Caco-2 (cell line): ENCODE data around the gene THNSL1. TPM values are rescaled to one million over a fixed set of nuclear protein-coding genes. Genes with fewer than 3 reads are reported as not detected.

Experiments
- BruUV-seq: library from RNA; stranded (reverse); fragments of 400-500 nt; replicated peaks from 2 replicates; lab custom pipeline; 2021; lab: Mats Ljungman, UMichigan
- CTCF ChIA-PET: fragments of 300-600 bp; sonication (Branson Sonifier 250); formaldehyde crosslinking; loops from one replicate; lab custom pipeline; 2022; ENCODE audit warnings: antibody characterized with exemption; lab: Charles Lee
- POLR2A ChIA-PET: fragments of 300-600 bp; sonication (Branson Sonifier 250); formaldehyde crosslinking; loops from one replicate; lab custom pipeline; 2022; ENCODE audit warnings: antibody characterized with exemption; lab: Charles Lee
- DNase-seq, 2 experiments: peaks; one replicate each; pipeline versions ENCODE4 v3.0.0 to v3.0.0-alpha.2; 2020 to 2022
- H3K27me3 ChIP-seq: replicated peaks from 2 replicates; pipeline ENCODE4 v1.6.0; 2011; ENCODE audit warnings: low read length; ENCODE audit not compliant: control insufficient read depth, insufficient read depth
- H3K36me3 ChIP-seq: 2 replicates; pipeline ENCODE4 v1.5.1; 2011; ENCODE audit warnings: low read length; ENCODE audit not compliant: control insufficient read depth, insufficient read depth
- H3K4me1 ChIP-seq: fragments of 250-450 bp; sonication (Bioruptor Pico); 2 replicates; pipeline ENCODE4 v1.5.1; 2020; ENCODE audit warnings: mild to moderate bottlenecking
- H3K4me3 ChIP-seq: 2 replicates; pipeline ENCODE4 v1.5.1; 2011; ENCODE audit warnings: low read depth, mild to moderate bottlenecking, control low read depth, low read length
- H3K9me3 ChIP-seq: fragments of 250-450 bp; sonication (Bioruptor Pico); 2 replicates; pipeline ENCODE4 v1.5.1; 2020; ENCODE audit warnings: mild to moderate bottlenecking, moderate library complexity
- H3K27ac Mint-ChIP-seq: one replicate; pipeline ENCODE4 v1.8.0; 2022; ENCODE audit warnings: mixed read lengths; ENCODE audit not compliant: unreplicated experiment
- H3K27me3 Mint-ChIP-seq: one replicate; pipeline ENCODE4 v1.8.0; 2022; ENCODE audit warnings: mixed read lengths; ENCODE audit not compliant: insufficient read depth, unreplicated experiment
- H3K36me3 Mint-ChIP-seq: one replicate; pipeline ENCODE4 v1.8.0; 2022; ENCODE audit warnings: mild to moderate bottlenecking, mixed read lengths; ENCODE audit not compliant: insufficient read depth, unreplicated experiment
- H3K4me1 Mint-ChIP-seq: one replicate; pipeline ENCODE4 v1.8.0; 2022; ENCODE audit warnings: low read depth, mixed read lengths; ENCODE audit not compliant: unreplicated experiment
- H3K4me3 Mint-ChIP-seq: one replicate; pipeline ENCODE4 v1.8.0; 2022; ENCODE audit warnings: mild to moderate bottlenecking, moderate library complexity, mixed read lengths; ENCODE audit not compliant: unreplicated experiment
- H3K9me3 Mint-ChIP-seq: one replicate; pipeline ENCODE4 v1.8.0; 2022; ENCODE audit warnings: mixed read lengths; ENCODE audit not compliant: unreplicated experiment
- intact Hi-C: fragments of 100-400 bp; cut with micrococcal nuclease; formaldehyde crosslinking; loops from one replicate; pipeline ENCODE4 v1.10.0; 2022; ENCODE audit not compliant: unreplicated experiment
- total RNA-seq: library from RNA; stranded (reverse); gene quantifications from 2 replicates; pipeline ENCODE4 v1.2.3, GENCODE V29; 2022
- TF ChIP-seq, protein P1 (sequence below), 2 experiments: fragments of 200-600 bp in 1 of 2; IDR thresholded peaks; 1 replicate in 1 of 2; 2 replicates in 1 of 2; pipeline versions ENCODE4 v1.5.1 to v1.8.0; 2011 to 2022; ENCODE audit warnings: antibody characterized with exemption in 1 of 2, control low read depth in 1 of 2, inconsistent platforms in 1 of 2, low read depth in 1 of 2, low read length in 1 of 2, mild to moderate bottlenecking in 1 of 2, moderate library complexity in 1 of 2; ENCODE audit not compliant: insufficient read depth in 1 of 2, severe bottlenecking in 1 of 2, unreplicated experiment in 1 of 2

The THNSL1 gene
- total RNA-seq, 1 experiment from 2014 or later = 6.3 TPM

DNA sequence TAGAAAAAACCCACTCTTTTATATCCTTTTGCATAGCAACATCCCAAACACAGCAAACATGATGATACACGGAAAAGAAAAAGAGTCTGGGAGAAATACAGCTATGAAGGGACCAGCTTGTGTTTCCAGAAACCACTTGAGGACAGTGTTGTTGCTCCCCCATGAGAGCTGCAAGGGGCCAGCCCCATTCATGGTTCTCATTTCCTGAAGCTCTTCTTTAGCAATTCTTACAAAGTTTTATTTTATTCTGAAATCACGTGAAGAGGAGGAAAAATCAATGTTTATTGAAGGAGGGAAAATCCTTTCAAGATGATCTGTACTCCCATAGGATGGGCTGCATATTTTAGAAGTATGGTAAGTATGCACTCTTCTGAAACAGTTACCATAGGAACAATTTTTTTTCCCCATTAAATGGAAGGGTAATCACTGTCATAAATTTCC is 46.6 kb upstream of the THNSL1 start:
- intact Hi-C loops = no loop called here
- CTCF ChIA-PET = interaction anchor here (0.6 kb wide), 1 partner anchor 249 kb away, joined by 3 read pairs; no protein-coding TSS in a partner anchor
- DNase-seq = no peak
- Mint-ChIP-seq H3K4me3 (no peak overlapping the region), H3K27ac (no peak overlapping the region), H3K27me3 (no peaks in the 10 kb centered on the region), H3K36me3 (no peaks in the 10 kb centered on the region), H3K4me1 (no peaks in the 10 kb centered on the region), H3K9me3 (no peaks in the 10 kb centered on the region)
- Histone ChIP-seq H3K4me3 (no peak overlapping the region), H3K4me1 (peaks cover 6% of the 10 kb centered on the region; the same call in 1 of the 2 replicates), H3K36me3 (no peaks in the 10 kb centered on the region), H3K27me3 (no peaks in the 10 kb centered on the region), H3K9me3 (no peaks in the 10 kb centered on the region)
- TF ChIP-seq, protein P1, sequence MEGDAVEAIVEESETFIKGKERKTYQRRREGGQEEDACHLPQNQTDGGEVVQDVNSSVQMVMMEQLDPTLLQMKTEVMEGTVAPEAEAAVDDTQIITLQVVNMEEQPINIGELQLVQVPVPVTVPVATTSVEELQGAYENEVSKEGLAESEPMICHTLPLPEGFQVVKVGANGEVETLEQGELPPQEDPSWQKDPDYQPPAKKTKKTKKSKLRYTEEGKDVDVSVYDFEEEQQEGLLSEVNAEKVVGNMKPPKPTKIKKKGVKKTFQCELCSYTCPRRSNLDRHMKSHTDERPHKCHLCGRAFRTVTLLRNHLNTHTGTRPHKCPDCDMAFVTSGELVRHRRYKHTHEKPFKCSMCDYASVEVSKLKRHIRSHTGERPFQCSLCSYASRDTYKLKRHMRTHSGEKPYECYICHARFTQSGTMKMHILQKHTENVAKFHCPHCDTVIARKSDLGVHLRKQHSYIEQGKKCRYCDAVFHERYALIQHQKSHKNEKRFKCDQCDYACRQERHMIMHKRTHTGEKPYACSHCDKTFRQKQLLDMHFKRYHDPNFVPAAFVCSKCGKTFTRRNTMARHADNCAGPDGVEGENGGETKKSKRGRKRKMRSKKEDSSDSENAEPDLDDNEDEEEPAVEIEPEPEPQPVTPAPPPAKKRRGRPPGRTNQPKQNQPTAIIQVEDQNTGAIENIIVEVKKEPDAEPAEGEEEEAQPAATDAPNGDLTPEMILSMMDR (IDR thresholded peaks at IDR 0.05; ENCODE audit: insufficient read depth in 1 of 2, low read depth in 1 of 2, low read length in 1 of 2, severe bottlenecking in 1 of 2, unreplicated experiment in 1 of 2) = no peak
- no TSS peak for BruUV-seq
- POLR2A ChIA-PET = interaction anchor here (0.6 kb wide), 1 partner anchor 874 kb away, joined by 3 read pairs; no protein-coding TSS in a partner anchor

DNA sequence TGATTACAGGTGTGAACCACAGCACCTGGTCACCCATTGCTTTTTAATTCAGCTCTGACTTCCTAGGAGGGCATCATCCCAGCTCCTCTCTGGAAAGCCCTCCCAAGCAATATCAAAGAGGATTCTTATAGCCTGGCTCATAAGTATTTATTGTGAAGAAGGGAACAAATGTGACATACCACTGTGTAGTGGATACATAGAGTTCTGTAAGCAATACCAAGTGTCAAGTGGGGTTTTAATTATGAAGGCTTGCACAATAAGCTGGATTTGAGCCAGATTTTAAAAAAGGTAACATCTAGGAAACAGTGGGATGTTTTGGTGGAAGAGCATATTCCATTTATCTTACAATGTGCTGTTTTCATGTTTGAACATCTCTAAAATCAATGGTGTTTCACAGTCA is 45.0 kb upstream of the THNSL1 start:
- intact Hi-C loops = no loop called here

DNA sequence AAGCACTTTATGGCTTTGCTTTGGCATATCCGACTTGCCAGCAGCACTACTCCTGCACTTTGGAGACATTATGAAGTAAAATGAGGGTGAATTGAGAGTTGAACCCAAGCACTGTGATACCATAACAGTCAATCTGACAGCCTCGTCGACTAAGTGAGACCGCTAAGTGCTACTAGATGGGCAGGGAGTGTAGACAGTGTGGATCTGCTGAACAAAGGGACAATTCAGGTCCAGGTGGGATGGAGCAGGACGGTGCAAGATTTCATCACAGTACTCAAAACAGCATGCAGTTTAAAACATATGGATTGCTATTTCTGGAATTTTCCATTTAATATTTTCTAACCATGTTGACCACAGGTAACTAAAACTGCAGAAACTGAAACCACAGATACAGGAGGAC is 43.2 kb upstream of the THNSL1 start:
- no peaks in the 10 kb centered on the region for H3K36me3 ChIP-seq
- ChIA-PET CTCF (no interaction called here), POLR2A (no interaction called here)
- no peaks in the 10 kb centered on the region for H3K27me3 Mint-ChIP-seq
- no peak overlapping the region for H3K4me3 ChIP-seq
- intact Hi-C loops = no loop called here
- H3K4me3 Mint-ChIP-seq = no peak overlapping the region
- H3K36me3 Mint-ChIP-seq = no peaks in the 10 kb centered on the region
- H3K9me3 ChIP-seq = no peaks in the 10 kb centered on the region
- no TSS peak for BruUV-seq
- TF ChIP-seq, protein P1 (IDR thresholded peaks at IDR 0.05; ENCODE audit: insufficient read depth in 1 of 2, low read depth in 1 of 2, low read length in 1 of 2, severe bottlenecking in 1 of 2, unreplicated experiment in 1 of 2) = no peak
- H3K9me3 Mint-ChIP-seq = no peaks in the 10 kb centered on the region
- peaks cover 13% of the 10 kb centered on the region for H3K4me1 Mint-ChIP-seq
- H3K4me1 ChIP-seq = peaks cover 6% of the 10 kb centered on the region; the same call in 1 of the 2 replicates
- H3K27me3 ChIP-seq = no peaks in the 10 kb centered on the region
- no peak overlapping the region for H3K27ac Mint-ChIP-seq
- no peak for DNase-seq

More for the DNA sequence above, 45.0 kb upstream of the THNSL1 start:
- no peak overlapping the region for H3K27ac Mint-ChIP-seq
- ChIA-PET CTCF (no interaction called here), POLR2A (no interaction called here)
- peaks cover 13% of the 10 kb centered on the region for H3K4me1 Mint-ChIP-seq
- H3K36me3 Mint-ChIP-seq = no peaks in the 10 kb centered on the region
- TF ChIP-seq, protein P1 (IDR thresholded peaks at IDR 0.05; ENCODE audit: insufficient read depth in 1 of 2, low read depth in 1 of 2, low read length in 1 of 2, severe bottlenecking in 1 of 2, unreplicated experiment in 1 of 2) = no peak
- Histone ChIP-seq H3K9me3 (no peaks in the 10 kb centered on the region), H3K4me1 (peaks cover 6% of the 10 kb centered on the region; the same call in 1 of the 2 replicates), H3K27me3 (no peaks in the 10 kb centered on the region), H3K4me3 (no peak overlapping the region), H3K36me3 (no peaks in the 10 kb centered on the region)
- no peaks in the 10 kb centered on the region for H3K9me3 Mint-ChIP-seq
- no peak overlapping the region for H3K4me3 Mint-ChIP-seq
- H3K27me3 Mint-ChIP-seq = no peaks in the 10 kb centered on the region
- DNase-seq = no peak
- no TSS peak for BruUV-seq
